Spleen (tissue), 7 donors: ENCODE data around the gene KCP.
A peak's percentile ranks its signal among the peaks of the same experiment; 100 is the strongest.

Experiments used
- CTCF ChIP-seq, 11 experiments: fragments of 200-600 bp in 7 of 11; fragments of 450-650 bp in 4 of 11; sonication (generic) in 4 of 11; IDR thresholded peaks in 8 of 11; conservative IDR thresholded peaks in 3 of 11; 1 replicate in 7 of 11; 2 replicates in 4 of 11; pipeline versions ENCODE4 v1.4.0 to v1.8.0; 2016 to 2021; ENCODE audit warnings: antibody characterized with exemption in 11 of 11, inconsistent platforms in 4 of 11, mild to moderate bottlenecking in 1 of 11
- POLR2A ChIP-seq, 3 donors: fragments of 450-650 bp; IDR thresholded peaks; one replicate each; pipeline ENCODE4 v1.5.1; 2017; ENCODE audit warnings: antibody characterized with exemption in 3 of 3, mild to moderate bottlenecking in 1 of 3
- donor health status: DM: no; HTN: no; CAD: no; lungs with moderate emphysema.
- donor health status: DM: no; HTN: no; CAD: no.
- donor health status: DM: no; HTN: no; CAD: no.

- TF ChIP-seq POLR2A (IDR thresholded peaks at IDR 0.05) (no peak), CTCF (IDR thresholded peaks at IDR 0.05 in 8 of 11, conservative IDR thresholded peaks at IDR 0.05 in 3 of 11) (peak in 4 of 11 experiments; percentile 11 to 30 (median 22))
Measured at GRCh38 chr7:128946936-128947830, 36.7 kb upstream of the KCP start.
